Measurements from ENCODE around the gene SRRM2. TPM values are rescaled to one million over a fixed set of nuclear protein-coding genes. Genes with fewer than 3 reads are reported as not detected.
A peak's percentile ranks its signal among the peaks of the same experiment; 100 is the strongest.

SRRM2 gene
- total RNA-seq, 6 experiments from 2014 or later: 111 to 419 (median 289) TPM

DNA sequence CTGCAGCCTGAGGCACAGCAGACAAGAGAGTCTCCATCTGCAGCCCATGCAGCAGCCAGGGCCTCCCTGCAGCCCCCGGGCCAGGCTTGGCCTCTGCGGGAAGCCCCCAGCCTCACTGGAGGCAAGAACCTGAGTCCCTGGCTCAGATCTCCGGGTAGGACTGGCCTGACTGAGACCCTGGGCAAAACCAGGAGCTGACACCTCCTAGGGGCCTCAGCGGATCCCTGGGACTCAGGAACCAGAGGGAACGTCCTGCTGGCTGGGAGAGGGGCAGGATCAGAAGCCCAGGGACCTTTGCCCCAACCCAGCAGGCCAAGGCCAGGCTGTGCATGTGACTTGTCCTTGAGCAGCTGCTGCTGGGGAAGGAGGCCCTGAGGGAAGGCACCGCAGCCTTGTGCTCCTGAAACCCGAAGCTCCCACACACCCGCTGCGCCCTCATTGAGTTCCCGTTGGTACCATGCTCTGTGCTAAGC, 62.9 kb downstream of the SRRM2 start:
- Histone ChIP-seq H3K27ac (no peak overlapping the region), H3K4me1 (no peaks in the 10 kb centered on the region), H3K9me3 (no peaks in the 10 kb centered on the region), H3K27me3 (no peaks in the 10 kb centered on the region), H3K36me3 (no peaks in the 10 kb centered on the region), H3K4me3 (no peak overlapping the region)
- TF ChIP-seq POLR2A (IDR thresholded peaks at IDR 0.05): no peak
- TF ChIP-seq, protein P1, sequence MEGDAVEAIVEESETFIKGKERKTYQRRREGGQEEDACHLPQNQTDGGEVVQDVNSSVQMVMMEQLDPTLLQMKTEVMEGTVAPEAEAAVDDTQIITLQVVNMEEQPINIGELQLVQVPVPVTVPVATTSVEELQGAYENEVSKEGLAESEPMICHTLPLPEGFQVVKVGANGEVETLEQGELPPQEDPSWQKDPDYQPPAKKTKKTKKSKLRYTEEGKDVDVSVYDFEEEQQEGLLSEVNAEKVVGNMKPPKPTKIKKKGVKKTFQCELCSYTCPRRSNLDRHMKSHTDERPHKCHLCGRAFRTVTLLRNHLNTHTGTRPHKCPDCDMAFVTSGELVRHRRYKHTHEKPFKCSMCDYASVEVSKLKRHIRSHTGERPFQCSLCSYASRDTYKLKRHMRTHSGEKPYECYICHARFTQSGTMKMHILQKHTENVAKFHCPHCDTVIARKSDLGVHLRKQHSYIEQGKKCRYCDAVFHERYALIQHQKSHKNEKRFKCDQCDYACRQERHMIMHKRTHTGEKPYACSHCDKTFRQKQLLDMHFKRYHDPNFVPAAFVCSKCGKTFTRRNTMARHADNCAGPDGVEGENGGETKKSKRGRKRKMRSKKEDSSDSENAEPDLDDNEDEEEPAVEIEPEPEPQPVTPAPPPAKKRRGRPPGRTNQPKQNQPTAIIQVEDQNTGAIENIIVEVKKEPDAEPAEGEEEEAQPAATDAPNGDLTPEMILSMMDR (IDR thresholded peaks at IDR 0.05): no peak
- DNase-seq (no peak), ATAC-seq (no peak)
- WGBS (ENCODE audit: insufficient coverage, low coverage, low lambda C conversion rate, missing lambda C conversion rate): 53% methylated on average over 4 of the region's 10 CpGs
- intact Hi-C loops (cut with DNase I): no loop called here

DNA sequence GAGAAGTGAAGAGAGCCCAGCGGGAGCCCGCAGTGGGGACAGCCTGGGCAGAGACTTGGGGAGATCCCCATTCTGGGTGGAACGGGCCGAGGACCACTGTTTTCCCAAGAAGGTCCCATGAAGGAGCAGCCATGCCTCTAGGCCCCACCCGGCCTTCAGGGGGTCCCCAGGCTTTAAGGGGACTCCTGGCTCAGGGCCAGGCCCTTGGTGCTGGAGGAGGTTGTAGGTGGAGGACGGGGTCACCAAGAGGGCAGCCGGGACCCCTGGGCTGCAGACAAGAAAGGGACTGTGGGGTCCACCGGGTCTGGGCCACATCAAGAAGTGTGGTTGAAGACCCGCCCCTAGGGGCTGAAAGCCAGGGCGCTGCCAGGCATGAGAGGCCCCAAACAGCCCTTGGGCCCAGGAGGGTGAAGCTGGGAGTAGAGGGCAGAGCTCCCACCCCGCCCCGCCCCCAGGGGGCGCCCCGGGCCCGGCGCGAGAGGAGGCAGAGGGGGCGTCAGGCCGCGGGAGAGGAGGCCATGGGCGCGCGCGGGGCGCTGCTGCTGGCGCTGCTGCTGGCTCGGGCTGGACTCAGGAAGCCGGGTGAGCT, 64.4 kb downstream of the SRRM2 start, which contains the start of gene PRSS21:
TSS of gene PRSS21 (plus strand) at position 487 of the 589 bp plus-strand sequence. CDS start at position 519, 32 bp downstream.
- intact Hi-C loops (cut with DNase I): no loop called here
- no peaks in the 10 kb centered on the region for H3K4me1 ChIP-seq
- 71% methylated on average over 4 of the region's 28 CpGs for whole genome bisulfite sequencing (ENCODE audit: insufficient coverage, low coverage, low lambda C conversion rate, missing lambda C conversion rate)
- no peak for DNase-seq
- H3K36me3 ChIP-seq: no peaks in the 10 kb centered on the region
- no peaks in the 10 kb centered on the region for H3K9me3 ChIP-seq
- no peaks in the 10 kb centered on the region for H3K27me3 ChIP-seq
- TF ChIP-seq, protein P1 (IDR thresholded peaks at IDR 0.05): no peak
- no peak for TF ChIP-seq POLR2A (IDR thresholded peaks at IDR 0.05)
- peak in 1 of 4 donors; percentile 21 for ATAC-seq
- H3K4me3 ChIP-seq: no peak within 1 kb of the TSS
- no peak within 1 kb of the TSS for H3K27ac ChIP-seq

DNA sequence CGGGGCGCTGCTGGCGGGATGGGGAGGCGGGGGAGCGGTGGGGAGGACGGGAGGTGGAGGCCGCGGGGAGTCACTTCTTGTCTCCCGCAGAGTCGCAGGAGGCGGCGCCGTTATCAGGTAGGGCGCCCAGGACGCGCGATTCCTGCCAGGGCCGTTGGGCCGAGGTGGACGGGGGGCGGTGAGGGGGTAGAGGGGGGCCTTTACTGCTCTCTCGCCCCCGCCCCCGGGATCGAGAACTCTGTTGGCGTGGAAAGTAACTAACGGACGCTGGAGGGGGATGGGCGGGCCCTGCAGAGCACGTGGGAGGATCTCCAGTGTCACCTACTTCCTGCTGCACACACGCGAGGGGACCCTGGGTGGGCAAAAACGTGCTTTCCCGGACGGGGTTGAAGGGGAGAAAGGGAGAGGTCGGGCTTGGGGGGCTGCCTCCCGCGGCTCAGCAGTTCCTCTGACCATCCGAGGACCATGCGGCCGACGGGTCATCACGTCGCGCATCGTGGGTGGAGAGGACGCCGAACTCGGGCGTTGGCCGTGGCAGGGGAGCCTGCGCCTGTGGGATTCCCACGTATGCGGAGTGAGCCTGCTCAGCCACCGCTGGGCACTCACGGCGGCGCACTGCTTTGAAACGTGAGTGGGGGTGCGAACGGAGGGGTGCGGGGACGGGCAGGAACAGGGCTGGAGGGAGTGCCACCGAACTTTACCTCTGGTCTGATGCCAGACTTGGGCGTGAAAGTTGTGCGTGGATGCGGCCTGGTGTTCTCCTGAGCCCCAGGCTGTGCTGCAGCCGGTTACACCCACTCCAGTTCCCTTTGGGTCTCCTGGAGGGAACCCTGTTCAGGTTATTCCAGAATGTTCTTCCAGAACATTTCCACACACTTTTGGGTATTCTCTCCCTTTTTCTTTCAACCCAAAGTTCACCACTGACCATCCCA, 65.2 kb downstream of the SRRM2 start:
- H3K36me3 ChIP-seq: no peaks in the 10 kb centered on the region
- 69% methylated on average over 39 of the region's 68 CpGs for WGBS (ENCODE audit: insufficient coverage, low coverage, low lambda C conversion rate, missing lambda C conversion rate)
- H3K4me3 ChIP-seq: no peak overlapping the region
- no peaks in the 10 kb centered on the region for H3K27me3 ChIP-seq
- ATAC-seq (no peak), DNase-seq (no peak)
- H3K27ac ChIP-seq: no peak overlapping the region
- H3K4me1 ChIP-seq: no peaks in the 10 kb centered on the region
- TF ChIP-seq, protein P1 (IDR thresholded peaks at IDR 0.05): no peak
- no peak for TF ChIP-seq POLR2A (IDR thresholded peaks at IDR 0.05)
- intact Hi-C loops (cut with DNase I): no loop called here
- no peaks in the 10 kb centered on the region for H3K9me3 ChIP-seq

DNA sequence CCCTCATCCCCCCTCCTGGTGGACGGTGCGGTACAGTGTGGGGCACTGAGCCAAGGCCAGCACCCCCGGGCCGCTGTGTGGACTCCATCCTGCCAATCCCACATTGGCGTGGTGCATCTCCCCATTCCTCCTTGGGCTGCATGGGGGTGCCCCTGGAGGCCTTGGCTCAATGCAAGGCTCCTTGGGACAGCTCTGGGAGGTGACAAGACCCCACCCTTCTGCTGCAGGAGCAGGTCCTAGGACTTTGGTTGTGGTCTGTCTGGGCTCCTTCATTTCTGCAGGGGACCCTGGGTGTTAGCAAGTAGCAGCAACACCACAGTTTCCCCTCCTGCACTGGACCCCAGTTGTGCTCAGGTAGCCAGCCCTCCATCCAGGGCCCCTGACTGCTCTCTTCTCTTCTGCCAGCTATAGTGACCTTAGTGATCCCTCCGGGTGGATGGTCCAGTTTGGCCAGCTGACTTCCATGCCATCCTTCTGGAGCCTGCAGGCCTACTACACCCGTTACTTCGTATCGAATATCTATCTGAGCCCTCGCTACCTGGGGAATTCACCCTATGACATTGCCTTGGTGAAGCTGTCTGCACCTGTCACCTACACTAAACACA, 65.9 kb downstream of the SRRM2 start:
- WGBS (ENCODE audit: insufficient coverage, low coverage, low lambda C conversion rate, missing lambda C conversion rate): 71% methylated on average over 6 of the region's 10 CpGs
- Histone ChIP-seq H3K36me3 (no peaks in the 10 kb centered on the region), H3K27me3 (no peaks in the 10 kb centered on the region), H3K4me1 (no peaks in the 10 kb centered on the region), H3K4me3 (no peak overlapping the region), H3K27ac (no peak overlapping the region), H3K9me3 (no peaks in the 10 kb centered on the region)
- intact Hi-C loops (cut with DNase I): no loop called here
- DNase-seq (peak in 1 of 3 donors; percentile 9), ATAC-seq (no peak)
- TF ChIP-seq, protein P1 (IDR thresholded peaks at IDR 0.05): no peak
- no peak for TF ChIP-seq POLR2A (IDR thresholded peaks at IDR 0.05)
